HepG2 (cell line): Measurements from ENCODE around the gene ARHGAP9. TPM values are rescaled to one million over a fixed set of nuclear protein-coding genes. Genes with fewer than 3 reads are reported as not detected.

Experiments used
- CEBPG ChIP-seq: IDR thresholded peaks from 2 replicates; pipeline ENCODE4 v1.6.1; 2016
- CENPBD1 ChIP-seq: sonication (generic); formaldehyde crosslinking; IDR thresholded peaks from 2 replicates; pipeline ENCODE4 v1.8.0; 2022; ENCODE audit warnings: missing genetic modification reagents, low read depth, mild to moderate bottlenecking, borderline replicate concordance
- FOXP4 ChIP-seq: sonication (generic); formaldehyde crosslinking; IDR thresholded peaks from 2 replicates; pipeline ENCODE4 v1.4.0; 2020; ENCODE audit warnings: missing genetic modification reagents
- HIC2 ChIP-seq: sonication (generic); formaldehyde crosslinking; IDR thresholded peaks from 2 replicates; pipeline ENCODE4 v1.9.0; 2022; ENCODE audit warnings: low read depth, missing genetic modification reagents
- HNRNPL ChIP-seq: fragments of 200-400 bp; formaldehyde crosslinking; IDR thresholded peaks from 2 replicates; pipeline ENCODE4 v1.6.1; 2017; ENCODE audit warnings: mild to moderate bottlenecking, low read depth, low read length
- KAT8 ChIP-seq: IDR thresholded peaks from 2 replicates; pipeline ENCODE4 v1.6.1; 2016; ENCODE audit warnings: missing genetic modification reagents, missing compliant biosample characterization
- KLF6 ChIP-seq: IDR thresholded peaks from 2 replicates; pipeline ENCODE4 v1.8.0; 2016; ENCODE audit warnings: missing biosample characterization, missing genetic modification reagents
- MAF1 ChIP-seq: sonication (generic); formaldehyde crosslinking; IDR thresholded peaks from 2 replicates; pipeline ENCODE4 v1.5.0; 2020; ENCODE audit warnings: missing genetic modification reagents, borderline replicate concordance
- MED1 ChIP-seq: sonication (generic); formaldehyde crosslinking; IDR thresholded peaks from 2 replicates; pipeline ENCODE4 v1.4.0; 2020; ENCODE audit warnings: missing genetic modification reagents
- NCOA2 ChIP-seq: sonication (generic); formaldehyde crosslinking; IDR thresholded peaks from 2 replicates; pipeline ENCODE4 v1.8.0; 2022; ENCODE audit warnings: inconsistent platforms
- NFYB ChIP-seq: sonication (generic); formaldehyde crosslinking; IDR thresholded peaks from 2 replicates; pipeline ENCODE4 v1.4.0; 2020; ENCODE audit warnings: missing genetic modification reagents
- NPAS2 ChIP-seq: sonication (generic); formaldehyde crosslinking; IDR thresholded peaks from 2 replicates; pipeline ENCODE4 v1.8.0; 2022; ENCODE audit warnings: mild to moderate bottlenecking, missing genetic modification reagents, borderline replicate concordance
- REPIN1 ChIP-seq: sonication (generic); formaldehyde crosslinking; IDR thresholded peaks from 2 replicates; pipeline ENCODE4 v1.8.0; 2022; ENCODE audit warnings: missing genetic modification reagents, low read depth, mild to moderate bottlenecking, borderline replicate concordance
- RNF2 ChIP-seq: fragments of 450-650 bp; conservative IDR thresholded peaks from 2 replicates; pipeline ENCODE4 v1.6.1; 2016; ENCODE audit warnings: low read depth
- TBX2 ChIP-seq: sonication (generic); formaldehyde crosslinking; IDR thresholded peaks from 2 replicates; pipeline ENCODE4 v1.5.0; 2020; ENCODE audit warnings: missing genetic modification reagents, mild to moderate bottlenecking, borderline replicate concordance
- TFDP2 ChIP-seq: sonication (generic); formaldehyde crosslinking; IDR thresholded peaks from 2 replicates; pipeline ENCODE4 v1.4.0; 2020; ENCODE audit warnings: missing genetic modification reagents
- YEATS2 ChIP-seq: sonication (generic); formaldehyde crosslinking; IDR thresholded peaks from 2 replicates; pipeline ENCODE4 v1.4.0; 2020; ENCODE audit warnings: missing genetic modification reagents, borderline replicate concordance
- ZBTB2 ChIP-seq: sonication (generic); formaldehyde crosslinking; IDR thresholded peaks from 2 replicates; pipeline ENCODE4 v1.8.0; 2022; ENCODE audit warnings: low read depth, missing genetic modification reagents
- ZBTB7B ChIP-seq: sonication (generic); formaldehyde crosslinking; IDR thresholded peaks from 2 replicates; pipeline ENCODE4 v1.4.0; 2020; ENCODE audit warnings: missing genetic modification reagents
- ZMYM4 ChIP-seq: sonication (generic); formaldehyde crosslinking; IDR thresholded peaks from 2 replicates; pipeline ENCODE4 v1.8.1; 2023; ENCODE audit warnings: mild to moderate bottlenecking, missing genetic modification reagents
- ZNF432 ChIP-seq: sonication (generic); formaldehyde crosslinking; IDR thresholded peaks from 2 replicates; pipeline ENCODE4 v1.5.0; 2020; ENCODE audit warnings: missing genetic modification reagents, mild to moderate bottlenecking, borderline replicate concordance
- ZNF441 ChIP-seq: sonication (generic); formaldehyde crosslinking; IDR thresholded peaks from 2 replicates; pipeline ENCODE4 v1.7.0; 2021; ENCODE audit warnings: missing genetic modification reagents, borderline replicate concordance
- polyA plus RNA-seq, 8 experiments: library from polyadenylated mRNA; depleted of rRNA in 3 of 8; stranded (reverse) in 7 of 8; unstranded in 1 of 8; fragments of >200 nt; fragmentation: Illumina TruSeq in 4 of 8; extraction: Trizol in 4 of 8; gene quantifications; 2 replicates each; pipeline versions ENCODE4 v1.2.1 to v1.2.3, GENCODE V29; 2011 to 2016; ENCODE audit warnings: low read depth in 4 of 8, missing spikeins in 1 of 8, mixed read lengths in 1 of 8; ENCODE audit not compliant: insufficient read depth in 1 of 8
- total RNA-seq, 5 experiments: library from RNA; depleted of rRNA; stranded (reverse); fragments of >200 nt; fragmentation: Illumina TruSeq; extraction: Trizol; gene quantifications; 2 replicates each; pipeline ENCODE4 v1.2.3, GENCODE V29; 2016; ENCODE audit warnings: low read depth in 1 of 5

Gene ARHGAP9
- total and polyA plus RNA-seq, 2 of the 13 experiments (the other 11 are each of a cell fraction or from before 2014, with no cell fraction given): 0.18 to 1.2 TPM

- TF ChIP-seq ZMYM4 (CRISPR knock-in tag) (peak; percentile 35; the same call in 1 of the 2 replicates), ZBTB2 (no peak), RNF2 (no peak), KAT8 (peak; percentile 44; the same call in 1 of the 2 replicates), TFDP2 (CRISPR knock-in tag) (0 out of 2 replicates have a peak, but pooled peaks have one; percentile 35), TBX2 (CRISPR knock-in tag) (0 out of 2 replicates have a peak, but pooled peaks have one; percentile 20), KLF6 (peak; percentile 50; the same call in 1 of the 2 replicates), YEATS2 (CRISPR knock-in tag) (no peak), HNRNPL (0 out of 2 replicates have a peak, but pooled peaks have one; percentile 72), ZNF432 (no peak), NFYB (CRISPR knock-in tag) (no peak), ZBTB7B (peak; percentile 87), ZNF441 (CRISPR knock-in tag) (0 out of 2 replicates have a peak, but pooled peaks have one; percentile 31), CENPBD1 (CRISPR knock-in tag) (no peak), MAF1 (CRISPR knock-in tag) (no peak), FOXP4 (CRISPR knock-in tag) (0 out of 2 replicates have a peak, but pooled peaks have one; percentile 20), MED1 (CRISPR knock-in tag) (peak; percentile 66), HIC2 (CRISPR knock-in tag) (no peak), NPAS2 (CRISPR knock-in tag) (no peak), NCOA2 (CRISPR knock-in tag) (no peak), CEBPG (CRISPR knock-in tag) (0 out of 2 replicates have a peak, but pooled peaks have one; percentile 9), REPIN1 (CRISPR knock-in tag) (0 out of 2 replicates have a peak, but pooled peaks have one; percentile 35)
Measured at GRCh38 chr12:57456145-57456700, 23.4 kb downstream of the ARHGAP9 start (continued).
